Chondrocyte (in vitro differentiated cells): Measurements from ENCODE around the gene CRYM. TPM values are rescaled to one million over a fixed set of nuclear protein-coding genes. Genes with fewer than 3 reads are reported as not detected.

Source experiments
- DNase-seq: peaks from one replicate; pipeline ENCODE4 v3.0.0; 2021; ENCODE audit warnings: mixed read lengths, low spot score
- H3K27ac Mint-ChIP-seq: one replicate; pipeline ENCODE4 v1.8.0; 2021; ENCODE audit warnings: mild to moderate bottlenecking, moderate library complexity, mixed read lengths; ENCODE audit not compliant: unreplicated experiment
- H3K27me3 Mint-ChIP-seq: 2 replicates; pipeline ENCODE4 v1.8.0; 2021; ENCODE audit warnings: low read depth, mixed read lengths
- H3K36me3 Mint-ChIP-seq: 2 replicates; pipeline ENCODE4 v1.8.0; 2021; ENCODE audit warnings: low read depth, mixed read lengths
- H3K4me1 Mint-ChIP-seq: 2 replicates; pipeline ENCODE4 v1.8.0; 2021; ENCODE audit warnings: low read depth, mild to moderate bottlenecking, mixed read lengths
- H3K4me3 Mint-ChIP-seq: one replicate; pipeline ENCODE4 v1.8.0; 2021; ENCODE audit warnings: mild to moderate bottlenecking, moderate library complexity, mixed read lengths; ENCODE audit not compliant: unreplicated experiment
- H3K9me3 Mint-ChIP-seq: 2 replicates; pipeline ENCODE4 v1.8.0; 2021; ENCODE audit warnings: low read depth, mixed read lengths
- total RNA-seq: library from RNA; stranded (reverse); gene quantifications from 3 replicates; pipeline ENCODE4 v1.2.1, GENCODE V29; 2021
- TF ChIP-seq, protein P1 (sequence below): fragments of 200-600 bp; sonication (generic); IDR thresholded peaks from 2 replicates; pipeline ENCODE4 v1.5.0; 2021; ENCODE audit warnings: antibody characterized with exemption, mild to moderate bottlenecking, moderate library complexity

Gene CRYM
- total RNA-seq, 1 donor from 2014 or later = not detected

DNA sequence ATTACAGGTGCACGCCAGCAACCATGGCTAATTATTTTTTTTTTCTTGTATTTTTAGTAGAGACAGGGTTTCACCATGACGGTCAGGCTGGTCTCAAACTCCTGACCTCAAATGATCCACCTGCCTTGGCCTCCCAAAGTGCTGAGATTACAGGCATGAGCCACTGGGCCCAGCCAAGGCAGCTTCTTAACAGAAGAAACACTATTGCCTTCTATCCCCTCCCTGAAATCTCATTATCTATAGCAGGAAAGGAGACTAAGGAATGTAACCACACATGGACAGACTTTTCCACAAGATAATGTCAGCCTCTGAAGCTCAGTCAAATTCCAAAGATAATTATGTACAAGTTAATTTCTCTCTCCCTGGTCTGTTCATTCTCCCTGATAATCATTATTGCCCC is 61.0 kb downstream of the CRYM start:
- no peak for DNase-seq
- Mint-ChIP-seq H3K27me3 (peaks cover 31% of the 10 kb centered on the region), H3K4me1 (no peaks in the 10 kb centered on the region), H3K36me3 (no peaks in the 10 kb centered on the region), H3K27ac (no peak overlapping the region), H3K4me3 (no peak overlapping the region), H3K9me3 (peaks cover 11% of the 10 kb centered on the region)
- TF ChIP-seq, protein P1, sequence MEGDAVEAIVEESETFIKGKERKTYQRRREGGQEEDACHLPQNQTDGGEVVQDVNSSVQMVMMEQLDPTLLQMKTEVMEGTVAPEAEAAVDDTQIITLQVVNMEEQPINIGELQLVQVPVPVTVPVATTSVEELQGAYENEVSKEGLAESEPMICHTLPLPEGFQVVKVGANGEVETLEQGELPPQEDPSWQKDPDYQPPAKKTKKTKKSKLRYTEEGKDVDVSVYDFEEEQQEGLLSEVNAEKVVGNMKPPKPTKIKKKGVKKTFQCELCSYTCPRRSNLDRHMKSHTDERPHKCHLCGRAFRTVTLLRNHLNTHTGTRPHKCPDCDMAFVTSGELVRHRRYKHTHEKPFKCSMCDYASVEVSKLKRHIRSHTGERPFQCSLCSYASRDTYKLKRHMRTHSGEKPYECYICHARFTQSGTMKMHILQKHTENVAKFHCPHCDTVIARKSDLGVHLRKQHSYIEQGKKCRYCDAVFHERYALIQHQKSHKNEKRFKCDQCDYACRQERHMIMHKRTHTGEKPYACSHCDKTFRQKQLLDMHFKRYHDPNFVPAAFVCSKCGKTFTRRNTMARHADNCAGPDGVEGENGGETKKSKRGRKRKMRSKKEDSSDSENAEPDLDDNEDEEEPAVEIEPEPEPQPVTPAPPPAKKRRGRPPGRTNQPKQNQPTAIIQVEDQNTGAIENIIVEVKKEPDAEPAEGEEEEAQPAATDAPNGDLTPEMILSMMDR = no peak

DNA sequence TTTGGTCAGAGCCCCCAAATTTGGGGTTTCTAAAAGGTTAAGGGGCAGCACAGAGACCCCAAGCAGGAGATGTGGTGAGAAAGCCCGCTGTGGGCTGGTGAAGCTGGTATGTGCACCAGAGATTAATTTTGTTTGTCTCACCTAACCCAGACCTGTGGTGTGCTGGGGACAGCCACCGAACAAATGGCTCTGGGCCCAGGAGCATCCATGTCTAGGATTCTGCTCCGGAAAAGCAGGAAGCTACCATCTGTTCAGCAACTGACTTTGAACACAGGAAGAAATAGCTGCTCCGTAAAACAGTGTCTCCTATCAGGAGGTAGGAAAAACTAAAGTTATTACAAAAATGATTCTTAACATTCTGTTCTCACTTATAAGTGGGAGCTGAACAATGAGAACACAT is 64.0 kb downstream of the CRYM start:
- Mint-ChIP-seq H3K4me3 (no peak overlapping the region), H3K36me3 (no peaks in the 10 kb centered on the region), H3K4me1 (no peaks in the 10 kb centered on the region), H3K9me3 (peaks cover 2% of the 10 kb centered on the region), H3K27me3 (peaks cover 31% of the 10 kb centered on the region), H3K27ac (no peak overlapping the region)
- no peak for DNase-seq
- TF ChIP-seq, protein P1 = no peak

DNA sequence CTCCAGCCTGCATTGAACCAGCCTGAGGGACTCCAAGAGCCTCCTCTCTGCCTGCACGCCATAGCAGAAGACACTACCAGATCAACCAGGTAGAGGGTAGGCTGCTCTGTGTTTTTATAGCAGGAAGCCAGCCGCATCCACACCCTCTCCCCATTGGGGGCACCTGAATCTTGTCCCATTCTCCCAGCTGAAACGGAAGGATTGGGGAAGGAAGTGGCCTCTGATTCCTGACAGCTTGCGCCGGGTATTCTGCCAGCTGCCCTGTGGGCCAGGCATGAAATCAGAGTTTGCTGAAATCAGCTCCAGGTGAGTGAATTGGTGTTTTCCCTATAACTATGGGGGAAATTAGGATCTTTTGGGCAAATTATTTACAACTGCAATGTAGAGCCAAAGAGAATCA is 66.6 kb downstream of the CRYM start, which contains the start of gene ZP2:
ZP2 (minus strand) TSS at position 89 of the 400 bp plus-strand sequence; CDS start at position 62, 27 bp downstream.
- Mint-ChIP-seq H3K27me3 (peaks cover 36% of the 10 kb centered on the region), H3K4me3 (no peak within 1 kb of the TSS), H3K4me1 (no peaks in the 10 kb centered on the region), H3K36me3 (no peaks in the 10 kb centered on the region), H3K9me3 (peaks cover 2% of the 10 kb centered on the region), H3K27ac (no peak within 1 kb of the TSS)
- TF ChIP-seq, protein P1 = no peak
- DNase-seq = no peak

Other genes with a start within 250 kb of the CRYM start
- not detected in 3 replicates for gene DNAH3, start 127.4 kb downstream of the CRYM start, total RNA-seq
- 17.6 to 46.6 TPM (median 43.2 TPM) in 3 replicates for gene LDAF1, start 119.6 kb downstream of the CRYM start, total RNA-seq
- gene ZP2, start 66.7 kb downstream of the CRYM start, total RNA-seq = not detected in 3 replicates
- not detected in 3 replicates for gene ANKS4B, start 44.6 kb downstream of the CRYM start, total RNA-seq